CD1c-positive myeloid dendritic cell (primary cell): ENCODE measurements around the gene INHBB.
A peak's percentile ranks its signal among the peaks of the same experiment; 100 is the strongest.

Experiments used
- DNase-seq: peaks from one replicate; pipeline ENCODE4 v3.0.0-alpha.2; 2016; ENCODE audit errors: extremely low spot score

Gene INHBB

DNA sequence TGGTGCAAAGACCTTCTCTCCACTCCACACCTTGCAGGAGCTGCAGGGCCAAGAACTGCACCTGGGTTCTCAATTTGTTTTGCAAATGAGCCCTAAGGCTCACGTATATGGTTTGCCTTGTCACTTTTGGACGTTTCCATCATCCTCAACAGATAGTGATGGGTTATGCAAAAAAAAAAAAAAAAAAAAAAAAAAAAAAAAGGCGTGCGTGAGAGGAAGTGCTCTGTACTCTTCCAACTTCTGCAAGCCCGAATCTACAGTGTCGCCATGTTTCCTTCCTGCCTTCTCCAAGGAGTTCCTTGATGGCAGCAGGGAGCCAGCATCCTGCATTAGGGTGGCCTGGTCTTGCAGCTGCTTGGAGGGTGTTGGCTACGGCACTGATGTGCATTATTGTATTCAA, 4.0 kb upstream of the INHBB start:
- no peak for DNase-seq

DNA sequence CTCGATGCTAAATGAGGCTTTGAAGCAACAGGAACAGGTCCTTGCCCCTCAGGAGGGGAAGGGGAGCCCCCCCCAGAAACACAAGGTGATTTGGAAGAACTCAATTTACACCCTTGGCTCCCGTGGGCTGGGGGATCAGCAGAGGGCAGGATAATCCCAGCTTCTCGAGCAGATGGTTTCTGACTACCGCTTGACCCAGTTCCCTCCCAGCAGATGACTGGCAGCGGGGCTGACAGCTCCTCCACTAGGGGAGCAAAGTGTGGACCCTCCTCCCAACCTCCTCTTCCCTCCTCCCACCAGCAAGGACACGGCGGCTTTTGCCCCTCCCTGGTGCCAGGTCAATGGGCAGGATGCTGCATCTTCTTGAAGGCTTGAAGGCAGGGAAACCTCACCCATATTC, 3.5 kb upstream of the INHBB start:
- DNase-seq, result no peak

DNA sequence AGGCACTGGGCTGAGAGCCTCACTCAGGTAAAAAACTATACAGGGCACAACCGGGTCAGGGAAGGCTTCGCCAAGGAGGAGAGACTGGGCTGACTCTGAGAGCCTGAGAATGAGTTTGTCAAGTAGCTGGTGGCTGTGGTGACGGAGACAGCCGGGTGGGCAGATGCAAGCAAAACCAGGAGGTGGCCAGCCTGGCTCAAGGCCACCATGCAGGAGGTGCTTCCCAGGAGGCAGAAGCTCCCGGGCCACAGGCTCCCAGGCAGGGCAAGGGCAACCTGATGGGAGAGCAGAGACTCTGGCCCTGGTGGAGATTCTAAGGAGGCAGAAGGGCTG, 2.9 kb upstream of the INHBB start:
- DNase-seq, result no peak

DNA sequence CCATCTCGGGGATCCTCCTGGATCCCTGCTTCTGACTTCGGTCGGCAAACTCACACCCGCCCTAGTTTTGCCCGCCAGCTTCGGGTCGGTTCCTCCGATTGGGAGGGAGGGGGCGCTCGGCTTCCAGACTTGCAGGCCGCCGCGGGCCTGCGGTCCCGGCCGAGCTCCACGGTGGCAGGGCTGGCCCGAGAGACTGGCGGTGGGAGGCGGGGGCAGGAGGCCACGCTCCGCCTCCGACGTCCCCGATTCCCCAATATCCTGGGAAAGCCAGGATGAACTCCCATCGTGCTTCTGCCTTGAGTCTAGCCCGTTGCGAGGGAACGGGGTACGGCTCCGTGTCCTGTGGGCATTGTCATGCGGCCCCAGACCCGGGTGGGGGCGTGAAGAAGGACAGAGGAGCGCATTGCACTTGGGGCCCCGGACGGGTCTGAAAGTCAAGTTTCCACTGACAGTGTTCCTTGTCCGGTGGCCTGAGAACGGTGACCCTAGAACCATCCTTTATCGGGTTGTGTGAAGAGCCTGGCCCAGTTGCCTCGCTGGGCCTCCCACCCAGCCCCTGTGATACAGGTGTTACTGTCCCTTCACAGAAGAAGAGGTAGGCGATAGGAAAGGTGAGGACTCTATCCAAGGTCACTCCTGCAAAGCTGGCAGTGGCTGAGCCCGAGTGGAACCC, 2.4 kb upstream of the INHBB start:
- DNase-seq, result peak; percentile 61

- DNase-seq, result no peak
Observed at GRCh38 chr2:120344214-120344975, 1.5 kb upstream of the INHBB start.

DNA sequence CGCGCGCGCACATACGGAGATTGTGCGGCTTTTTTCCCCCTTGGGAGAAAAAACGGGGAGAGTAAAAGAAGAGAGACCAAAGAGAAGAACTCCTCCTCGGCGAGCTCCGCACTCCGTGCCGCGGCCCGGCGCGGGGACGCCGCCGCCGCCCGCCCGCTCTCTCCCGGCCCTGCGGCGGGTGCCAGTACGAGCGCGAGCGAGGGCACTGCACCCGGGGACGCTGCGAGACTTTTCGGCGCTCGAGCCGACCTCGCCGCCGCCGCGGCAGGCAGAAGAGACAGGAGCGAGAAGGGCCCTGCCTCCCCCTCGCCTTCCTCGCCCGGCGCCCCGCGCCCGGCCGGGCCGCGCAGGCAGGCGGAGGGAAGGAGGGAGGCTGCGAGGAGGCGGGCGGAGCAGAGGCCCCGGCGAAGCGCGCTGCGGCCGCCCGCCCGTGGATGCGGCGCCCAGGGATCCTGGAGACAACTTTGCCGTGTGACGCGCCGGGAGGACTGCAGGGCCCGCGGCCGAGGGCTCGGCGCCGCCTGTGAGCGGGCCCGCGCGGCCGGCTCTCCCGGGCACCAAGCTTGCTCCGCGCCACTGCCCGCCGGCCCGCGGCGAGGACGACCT, 857 bp upstream of the INHBB start:
- peak; percentile 14 for DNase-seq

GRCh38 chr2:120345608-120346007, 328 bp upstream of the INHBB start:
- no peak for DNase-seq

DNA sequence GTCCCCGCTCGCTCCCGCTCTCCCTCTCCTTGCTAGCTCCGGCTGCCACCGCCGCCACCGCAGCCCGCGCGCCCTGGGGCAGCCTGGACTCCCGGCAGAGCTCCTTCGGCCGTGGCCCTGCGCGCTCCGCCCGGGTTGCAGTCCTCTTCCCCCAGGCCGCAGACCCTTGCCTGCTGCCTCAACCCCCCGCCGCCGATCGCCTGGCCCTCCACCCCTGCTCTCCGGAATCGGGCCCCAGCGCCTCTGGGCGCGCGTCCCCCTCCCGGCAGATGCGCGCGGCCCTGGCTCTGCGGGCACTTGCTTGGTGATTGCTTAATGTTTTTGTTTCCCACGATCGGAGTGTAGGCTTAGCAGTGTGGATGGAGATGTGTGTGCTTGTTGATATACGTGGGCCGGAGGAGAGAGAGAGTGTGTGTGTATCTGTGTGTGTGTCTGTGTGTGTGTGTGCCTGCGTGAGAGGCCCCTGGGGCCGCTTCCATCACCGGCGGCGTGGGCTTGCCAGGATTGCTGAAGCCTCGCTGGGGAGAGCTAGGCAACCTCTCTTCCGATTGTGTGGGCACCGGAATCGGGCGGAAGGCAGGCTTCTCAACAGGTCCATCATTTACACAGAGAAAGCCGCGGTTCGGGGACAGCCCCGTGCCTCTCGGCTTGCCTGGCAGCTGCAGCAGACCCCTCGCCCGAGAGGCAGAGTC, 877 bp downstream of the INHBB start:
- DNase-seq, result peak; percentile 8

DNA sequence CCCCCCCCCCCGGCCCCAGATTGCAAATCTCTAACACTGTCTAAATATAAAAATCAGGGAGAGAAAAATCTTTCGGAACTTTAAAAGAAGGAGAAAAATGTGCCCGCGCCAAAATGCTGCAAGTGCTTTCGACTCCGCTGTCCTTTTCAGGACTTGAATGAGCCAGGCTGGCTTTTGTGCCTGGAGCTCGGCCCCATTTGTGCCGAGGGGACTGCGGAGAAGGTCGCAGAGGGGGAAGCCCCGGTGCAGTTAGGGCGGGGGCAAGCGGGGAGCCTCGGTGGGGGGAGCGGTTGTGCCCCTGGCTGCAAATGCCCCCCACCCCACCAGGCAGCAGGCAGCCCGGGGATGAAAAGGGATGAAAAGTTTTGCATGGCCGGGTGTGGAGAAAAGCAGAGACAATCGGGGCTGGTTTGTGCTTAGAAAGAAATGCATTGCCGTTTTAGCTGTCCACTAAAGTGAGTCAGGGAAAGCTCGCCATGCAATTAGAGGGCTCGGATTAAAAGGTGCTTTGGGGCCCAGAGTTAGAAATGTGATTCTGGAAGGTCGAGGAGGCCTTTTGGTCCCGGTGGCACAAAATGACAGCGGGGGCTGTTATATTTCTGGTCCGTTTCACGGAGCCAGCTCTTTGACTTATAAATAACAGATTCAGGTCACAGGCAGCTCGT, 1.6 kb downstream of the INHBB start:
- no peak for DNase-seq

DNA sequence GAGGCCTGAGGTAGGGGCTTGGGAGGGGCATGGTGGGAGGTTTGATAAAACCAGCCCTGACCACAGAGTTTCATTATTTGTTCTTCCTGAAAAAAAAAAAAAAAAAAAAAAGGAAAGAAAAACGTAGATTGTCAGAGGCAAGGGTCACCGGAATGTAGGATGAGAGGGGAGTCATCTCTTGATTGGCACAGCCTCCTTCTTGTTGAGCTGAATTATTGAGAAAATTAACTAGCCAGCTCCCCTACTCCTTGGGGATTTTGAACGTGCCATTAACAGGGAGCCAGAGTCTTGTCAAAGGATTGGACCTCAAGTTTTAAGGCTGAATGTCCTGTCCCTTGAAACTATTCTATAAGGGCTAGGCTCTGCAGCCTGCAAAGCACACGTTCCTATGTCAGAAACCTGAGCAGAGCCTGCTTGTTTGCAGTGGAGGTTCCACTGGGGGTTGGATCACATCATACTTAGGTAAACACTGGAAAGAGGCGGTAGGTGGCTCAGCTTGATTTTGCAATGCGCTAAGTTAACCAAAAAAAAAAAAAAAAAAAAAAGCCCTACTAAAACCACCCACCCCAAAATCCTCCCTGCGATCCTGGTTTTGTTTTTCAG, 2.3 kb downstream of the INHBB start:
- DNase-seq, result no peak

DNA sequence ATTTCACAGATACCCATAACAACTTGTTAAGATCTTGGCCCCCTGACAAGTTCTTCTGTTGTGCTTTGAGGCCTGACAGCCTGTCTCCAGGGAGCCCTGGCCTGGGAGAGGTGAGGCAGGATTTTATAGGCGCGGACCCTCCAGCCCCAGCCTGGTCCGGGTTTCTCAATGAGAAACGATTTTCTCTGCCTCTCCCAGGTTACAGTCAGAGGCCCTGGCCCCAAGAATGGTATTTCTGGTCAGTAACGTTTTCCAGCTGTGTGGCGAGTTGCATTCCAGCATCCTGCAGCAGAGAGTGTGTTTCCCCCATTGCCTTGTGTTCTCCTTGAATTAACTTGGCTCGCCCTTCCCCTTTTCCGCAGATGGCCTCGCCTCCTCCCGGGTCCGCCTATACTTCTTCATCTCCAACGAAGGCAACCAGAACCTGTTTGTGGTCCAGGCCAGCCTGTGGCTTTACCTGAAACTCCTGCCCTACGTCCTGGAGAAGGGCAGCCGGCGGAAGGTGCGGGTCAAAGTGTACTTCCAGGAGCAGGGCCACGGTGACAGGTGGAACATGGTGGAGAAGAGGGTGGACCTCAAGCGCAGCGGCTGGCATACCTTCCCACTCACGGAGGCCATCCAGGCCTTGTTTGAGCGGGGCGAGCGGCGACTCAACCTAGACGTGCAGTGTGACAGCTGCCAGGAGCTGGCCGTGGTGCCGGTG, 3.0 kb downstream of the INHBB start:
- DNase-seq, result no peak

- no peak for DNase-seq
Observed at GRCh38 chr2:120349440-120349921, 3.5 kb downstream of the INHBB start.

GRCh38 chr2:120350080-120350479, 4.1 kb downstream of the INHBB start:
- no peak for DNase-seq

GRCh38 chr2:120350801-120351320, 4.9 kb downstream of the INHBB start:
- DNase-seq, result no peak

DNA sequence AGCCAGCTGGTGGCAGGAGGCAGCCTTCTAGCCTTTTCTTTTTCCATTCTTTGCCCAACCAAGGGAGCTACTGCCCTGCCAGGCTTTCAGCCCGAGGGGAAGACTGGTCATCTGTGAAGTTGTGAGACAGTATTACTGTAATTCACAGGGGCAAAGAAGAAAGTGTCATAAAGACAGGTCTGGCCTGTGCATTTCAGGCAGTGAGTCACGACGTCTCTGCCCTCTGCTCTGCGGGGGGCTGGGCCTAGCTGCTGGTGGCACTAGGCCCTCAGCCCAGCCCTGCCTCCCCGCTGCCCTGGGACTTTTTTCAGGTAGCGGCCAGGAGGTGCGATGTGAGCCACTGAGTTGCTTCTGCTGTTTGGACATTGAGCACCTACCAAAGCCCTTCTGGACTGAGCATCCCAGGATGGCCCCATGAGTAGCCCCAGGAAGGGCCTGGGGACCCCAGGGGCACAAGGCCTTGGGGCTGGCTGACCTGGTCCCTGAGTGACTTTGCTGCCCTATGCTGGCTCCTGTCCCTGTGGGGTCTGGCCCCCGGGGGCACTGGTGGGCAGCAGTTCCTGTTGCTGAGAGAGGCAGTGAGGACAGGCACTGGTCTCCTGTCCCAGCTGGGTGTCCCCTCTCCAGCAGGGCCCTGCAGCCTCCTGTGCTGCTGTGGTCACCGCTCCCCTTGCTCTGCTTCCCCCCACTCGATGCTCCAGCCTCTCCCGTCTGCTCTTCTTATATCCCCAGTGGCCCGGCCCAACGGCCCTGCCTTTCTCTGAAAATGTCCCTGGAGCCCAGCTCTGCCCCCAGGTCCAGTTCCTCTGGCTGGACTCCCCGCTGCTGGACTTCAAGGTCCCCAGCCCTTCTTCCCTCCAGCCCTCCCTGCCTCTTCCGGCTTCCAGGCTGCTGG, 7.0 kb downstream of the INHBB start:
- no peak for DNase-seq

DNA sequence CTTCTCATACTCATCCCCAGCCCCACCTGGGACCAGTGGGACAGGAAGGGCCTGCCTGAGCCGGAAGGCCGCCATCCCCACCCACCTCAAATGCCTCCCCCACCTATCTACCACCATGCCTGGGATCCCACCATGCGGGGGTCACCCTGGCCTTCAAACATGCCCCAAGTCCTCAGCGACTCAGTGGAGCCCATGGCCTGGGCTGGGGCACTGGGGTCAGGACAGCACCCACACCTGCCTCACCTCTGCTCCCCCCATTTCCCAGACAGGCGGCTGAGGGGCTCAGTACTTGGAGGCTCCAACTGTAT, 7.6 kb downstream of the INHBB start:
- no peak for DNase-seq

- DNase-seq, result no peak
Observed at GRCh38 chr2:120353931-120354330, 8.0 kb downstream of the INHBB start.

DNA sequence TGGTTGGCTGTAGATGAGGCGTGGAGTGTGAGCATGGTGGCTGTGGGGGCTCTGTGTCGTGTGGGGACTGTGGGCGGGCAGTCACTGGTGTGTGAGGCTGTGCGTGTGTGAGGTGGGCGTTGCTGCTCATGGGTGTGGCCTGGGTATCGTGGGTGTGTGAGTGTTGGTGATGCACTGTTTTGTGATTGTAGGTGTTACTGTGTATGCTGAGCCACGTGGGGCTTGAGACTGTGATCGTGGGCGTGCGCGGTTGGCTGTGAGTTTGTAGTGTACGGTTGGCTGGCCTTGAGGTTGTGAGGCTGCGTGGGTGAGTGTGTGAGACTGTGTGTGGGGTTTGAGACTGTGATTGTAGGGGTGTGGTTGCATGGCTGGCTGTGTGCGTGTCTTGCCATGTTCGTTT, 8.5 kb downstream of the INHBB start:
- DNase-seq, result no peak

GRCh38 chr2:120354935-120355779, 9.2 kb downstream of the INHBB start:
- no peak for DNase-seq
